ENCODE results near the gene COL4A3.

DNA sequence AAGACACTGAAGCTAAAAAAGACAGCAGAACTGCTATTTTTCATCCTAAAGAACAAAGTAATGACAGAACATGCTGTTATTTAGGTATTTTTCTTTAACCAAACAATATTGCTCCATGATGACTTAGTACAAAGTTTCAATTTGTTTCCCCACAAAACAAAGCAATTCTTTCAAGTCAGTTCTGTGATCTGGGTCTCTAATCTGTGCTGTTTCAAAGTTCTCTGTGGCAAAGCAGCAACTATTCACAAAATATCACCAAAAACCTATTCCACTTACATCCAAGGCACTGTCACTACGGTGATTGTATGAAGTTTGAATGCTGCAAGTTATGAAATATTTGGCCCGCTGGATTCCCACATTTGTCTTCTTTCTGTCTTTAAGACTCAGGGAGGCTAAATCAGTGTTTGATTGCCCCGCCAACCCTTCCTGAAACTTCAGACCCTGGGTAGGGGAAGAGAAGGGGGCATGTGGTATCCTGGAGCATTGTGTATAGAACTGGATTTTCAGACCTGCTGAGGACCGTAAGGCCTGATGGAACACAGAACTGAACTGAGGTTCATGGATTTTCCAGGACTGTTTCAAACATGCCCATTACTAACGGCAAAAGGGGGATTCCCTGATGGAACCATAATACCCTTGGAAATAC, 147.6 kb downstream of the COL4A3 start:
- TF ChIP-seq, protein P1, sequence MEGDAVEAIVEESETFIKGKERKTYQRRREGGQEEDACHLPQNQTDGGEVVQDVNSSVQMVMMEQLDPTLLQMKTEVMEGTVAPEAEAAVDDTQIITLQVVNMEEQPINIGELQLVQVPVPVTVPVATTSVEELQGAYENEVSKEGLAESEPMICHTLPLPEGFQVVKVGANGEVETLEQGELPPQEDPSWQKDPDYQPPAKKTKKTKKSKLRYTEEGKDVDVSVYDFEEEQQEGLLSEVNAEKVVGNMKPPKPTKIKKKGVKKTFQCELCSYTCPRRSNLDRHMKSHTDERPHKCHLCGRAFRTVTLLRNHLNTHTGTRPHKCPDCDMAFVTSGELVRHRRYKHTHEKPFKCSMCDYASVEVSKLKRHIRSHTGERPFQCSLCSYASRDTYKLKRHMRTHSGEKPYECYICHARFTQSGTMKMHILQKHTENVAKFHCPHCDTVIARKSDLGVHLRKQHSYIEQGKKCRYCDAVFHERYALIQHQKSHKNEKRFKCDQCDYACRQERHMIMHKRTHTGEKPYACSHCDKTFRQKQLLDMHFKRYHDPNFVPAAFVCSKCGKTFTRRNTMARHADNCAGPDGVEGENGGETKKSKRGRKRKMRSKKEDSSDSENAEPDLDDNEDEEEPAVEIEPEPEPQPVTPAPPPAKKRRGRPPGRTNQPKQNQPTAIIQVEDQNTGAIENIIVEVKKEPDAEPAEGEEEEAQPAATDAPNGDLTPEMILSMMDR (IDR thresholded peaks at IDR 0.05; ENCODE audit: low read length) = no peak
- TF ChIP-seq EZH2 (IDR thresholded peaks at IDR 0.05; ENCODE audit: borderline replicate concordance, low read length) = no peak

Measured in OCI-LY1 (cell line).